ENCODE measurements around the gene PCAT7. TPM values are rescaled to one million over a fixed set of nuclear protein-coding genes. Genes with fewer than 3 reads are reported as not detected.

The PCAT7 gene
- total and polyA plus RNA-seq, 2 experiments from 2014 or later = 4.0 to 5.5 TPM

DNA sequence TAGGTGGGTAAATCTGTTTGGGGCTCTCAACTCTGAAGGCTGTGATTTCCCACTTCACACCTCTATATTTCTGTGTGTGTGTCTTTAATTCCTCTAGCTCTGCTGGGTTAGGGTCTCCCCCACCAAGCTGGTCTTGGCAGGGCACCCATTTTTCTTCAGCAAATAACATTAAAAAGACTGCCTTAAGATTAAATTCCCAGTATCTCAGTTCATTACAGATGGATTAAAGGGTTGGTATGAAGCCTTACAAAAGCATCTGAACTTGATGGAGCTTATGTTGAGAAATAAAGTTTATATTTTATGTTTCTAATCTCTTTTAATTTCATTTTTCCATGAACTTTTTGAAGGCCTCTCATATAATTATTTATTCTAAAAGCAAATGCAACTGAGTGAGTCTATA lies 11.7 kb downstream of the PCAT7 start:
- Histone ChIP-seq H3K36me3 (ENCODE audit: insufficient read depth) (0 out of 2 replicates have a peak, but pooled peaks cover 6% of the 10 kb centered on the region), H3K27ac (ENCODE audit: low read depth) (no peak overlapping the region), H3K4me3 (no peak overlapping the region), H3K4me1 (ENCODE audit: insufficient read depth) (peaks cover 9% of the 10 kb centered on the region), H3K27me3 (ENCODE audit: insufficient read depth) (no peaks in the 10 kb centered on the region), H3F3A (replicated peaks; ENCODE audit: low read depth) (no peaks in the 10 kb centered on the region), H3K79me2 (replicated peaks; ENCODE audit: insufficient read depth) (no peaks in the 10 kb centered on the region), H2AFZ (no peak overlapping the region), H3K4me2 (no peak overlapping the region), H4K20me1 (replicated peaks; ENCODE audit: insufficient read depth) (no peaks in the 10 kb centered on the region), H3K9me2 (ENCODE audit: insufficient read depth) (no peaks in the 10 kb centered on the region)
- no peak for ATAC-seq
- Mint-ChIP-seq H3K27me3 (ENCODE audit: insufficient read depth, low read depth, poor library complexity) (peaks cover 2% of the 10 kb centered on the region), H3K27ac (no peak overlapping the region), H3K9me3 (peaks cover 3% of the 10 kb centered on the region; the same call in 1 of the 3 replicates), H3K4me3 (no peak overlapping the region), H3K4me1 (peaks cover 12% of the 10 kb centered on the region), H3K36me3 (ENCODE audit: low read depth) (peaks cover 14% of the 10 kb centered on the region; the same call in 2 of the 3 replicates)
- no peak for TF ChIP-seq JUNB (IDR thresholded peaks at IDR 0.05; ENCODE audit: unreplicated experiment)
- TF ChIP-seq ZNF114 (CRISPR knock-in tag; IDR thresholded peaks at IDR 0.05) = no peak
- no peak for TF ChIP-seq ZNF331 (CRISPR knock-in tag; IDR thresholded peaks at IDR 0.05; ENCODE audit: low read depth)
- TF ChIP-seq EZH2 (IDR thresholded peaks at IDR 0.05; ENCODE audit: low read depth, unreplicated experiment) = no peak
- no peak for TF ChIP-seq EZH2phosphoT487 (IDR thresholded peaks at IDR 0.05; ENCODE audit: unreplicated experiment)
- TF ChIP-seq POLR2AphosphoS5 (IDR thresholded peaks at IDR 0.05; ENCODE audit: low read depth) = no peak
- TF ChIP-seq, protein P1, sequence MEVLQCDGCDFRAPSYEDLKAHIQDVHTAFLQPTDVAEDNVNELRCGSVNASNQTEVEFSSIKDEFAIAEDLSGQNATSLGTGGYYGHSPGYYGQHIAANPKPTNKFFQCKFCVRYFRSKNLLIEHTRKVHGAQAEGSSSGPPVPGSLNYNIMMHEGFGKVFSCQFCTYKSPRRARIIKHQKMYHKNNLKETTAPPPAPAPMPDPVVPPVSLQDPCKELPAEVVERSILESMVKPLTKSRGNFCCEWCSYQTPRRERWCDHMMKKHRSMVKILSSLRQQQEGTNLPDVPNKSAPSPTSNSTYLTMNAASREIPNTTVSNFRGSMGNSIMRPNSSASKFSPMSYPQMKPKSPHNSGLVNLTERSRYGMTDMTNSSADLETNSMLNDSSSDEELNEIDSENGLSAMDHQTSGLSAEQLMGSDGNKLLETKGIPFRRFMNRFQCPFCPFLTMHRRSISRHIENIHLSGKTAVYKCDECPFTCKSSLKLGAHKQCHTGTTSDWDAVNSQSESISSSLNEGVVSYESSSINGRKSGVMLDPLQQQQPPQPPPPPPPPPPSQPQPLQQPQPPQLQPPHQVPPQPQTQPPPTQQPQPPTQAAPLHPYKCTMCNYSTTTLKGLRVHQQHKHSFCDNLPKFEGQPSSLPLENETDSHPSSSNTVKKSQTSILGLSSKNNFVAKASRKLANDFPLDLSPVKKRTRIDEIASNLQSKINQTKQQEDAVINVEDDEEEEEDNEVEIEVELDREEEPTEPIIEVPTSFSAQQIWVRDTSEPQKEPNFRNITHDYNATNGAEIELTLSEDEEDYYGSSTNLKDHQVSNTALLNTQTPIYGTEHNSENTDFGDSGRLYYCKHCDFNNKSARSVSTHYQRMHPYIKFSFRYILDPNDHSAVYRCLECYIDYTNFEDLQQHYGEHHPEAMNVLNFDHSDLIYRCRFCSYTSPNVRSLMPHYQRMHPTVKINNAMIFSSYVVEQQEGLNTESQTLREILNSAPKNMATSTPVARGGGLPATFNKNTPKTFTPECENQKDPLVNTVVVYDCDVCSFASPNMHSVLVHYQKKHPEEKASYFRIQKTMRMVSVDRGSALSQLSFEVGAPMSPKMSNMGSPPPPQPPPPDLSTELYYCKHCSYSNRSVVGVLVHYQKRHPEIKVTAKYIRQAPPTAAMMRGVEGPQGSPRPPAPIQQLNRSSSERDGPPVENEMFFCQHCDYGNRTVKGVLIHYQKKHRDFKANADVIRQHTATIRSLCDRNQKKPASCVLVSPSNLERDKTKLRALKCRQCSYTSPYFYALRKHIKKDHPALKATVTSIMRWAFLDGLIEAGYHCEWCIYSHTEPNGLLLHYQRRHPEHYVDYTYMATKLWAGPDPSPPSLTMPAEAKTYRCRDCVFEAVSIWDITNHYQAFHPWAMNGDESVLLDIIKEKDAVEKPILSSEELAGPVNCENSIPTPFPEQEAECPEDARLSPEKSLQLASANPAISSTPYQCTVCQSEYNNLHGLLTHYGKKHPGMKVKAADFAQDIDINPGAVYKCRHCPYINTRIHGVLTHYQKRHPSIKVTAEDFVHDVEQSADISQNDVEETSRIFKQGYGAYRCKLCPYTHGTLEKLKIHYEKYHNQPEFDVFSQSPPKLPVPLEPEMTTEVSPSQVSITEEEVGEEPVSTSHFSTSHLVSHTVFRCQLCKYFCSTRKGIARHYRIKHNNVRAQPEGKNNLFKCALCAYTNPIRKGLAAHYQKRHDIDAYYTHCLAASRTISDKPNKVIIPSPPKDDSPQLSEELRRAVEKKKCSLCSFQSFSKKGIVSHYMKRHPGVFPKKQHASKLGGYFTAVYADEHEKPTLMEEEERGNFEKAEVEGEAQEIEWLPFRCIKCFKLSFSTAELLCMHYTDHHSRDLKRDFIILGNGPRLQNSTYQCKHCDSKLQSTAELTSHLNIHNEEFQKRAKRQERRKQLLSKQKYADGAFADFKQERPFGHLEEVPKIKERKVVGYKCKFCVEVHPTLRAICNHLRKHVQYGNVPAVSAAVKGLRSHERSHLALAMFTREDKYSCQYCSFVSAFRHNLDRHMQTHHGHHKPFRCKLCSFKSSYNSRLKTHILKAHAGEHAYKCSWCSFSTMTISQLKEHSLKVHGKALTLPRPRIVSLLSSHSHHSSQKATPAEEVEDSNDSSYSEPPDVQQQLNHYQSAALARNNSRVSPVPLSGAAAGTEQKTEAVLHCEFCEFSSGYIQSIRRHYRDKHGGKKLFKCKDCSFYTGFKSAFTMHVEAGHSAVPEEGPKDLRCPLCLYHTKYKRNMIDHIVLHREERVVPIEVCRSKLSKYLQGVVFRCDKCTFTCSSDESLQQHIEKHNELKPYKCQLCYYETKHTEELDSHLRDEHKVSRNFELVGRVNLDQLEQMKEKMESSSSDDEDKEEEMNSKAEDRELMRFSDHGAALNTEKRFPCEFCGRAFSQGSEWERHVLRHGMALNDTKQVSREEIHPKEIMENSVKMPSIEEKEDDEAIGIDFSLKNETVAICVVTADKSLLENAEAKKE (CRISPR knock-in tag; IDR thresholded peaks at IDR 0.05) = no peak
- no peak for TF ChIP-seq REST (IDR thresholded peaks at IDR 0.05; ENCODE audit: unreplicated experiment)
- TF ChIP-seq STAT1 (IDR thresholded peaks at IDR 0.05; ENCODE audit: unreplicated experiment) = no peak
- TF ChIP-seq CREB1 (CRISPR knock-in tag; IDR thresholded peaks at IDR 0.05; ENCODE audit: low read depth) = no peak
- TF ChIP-seq, protein P2, sequence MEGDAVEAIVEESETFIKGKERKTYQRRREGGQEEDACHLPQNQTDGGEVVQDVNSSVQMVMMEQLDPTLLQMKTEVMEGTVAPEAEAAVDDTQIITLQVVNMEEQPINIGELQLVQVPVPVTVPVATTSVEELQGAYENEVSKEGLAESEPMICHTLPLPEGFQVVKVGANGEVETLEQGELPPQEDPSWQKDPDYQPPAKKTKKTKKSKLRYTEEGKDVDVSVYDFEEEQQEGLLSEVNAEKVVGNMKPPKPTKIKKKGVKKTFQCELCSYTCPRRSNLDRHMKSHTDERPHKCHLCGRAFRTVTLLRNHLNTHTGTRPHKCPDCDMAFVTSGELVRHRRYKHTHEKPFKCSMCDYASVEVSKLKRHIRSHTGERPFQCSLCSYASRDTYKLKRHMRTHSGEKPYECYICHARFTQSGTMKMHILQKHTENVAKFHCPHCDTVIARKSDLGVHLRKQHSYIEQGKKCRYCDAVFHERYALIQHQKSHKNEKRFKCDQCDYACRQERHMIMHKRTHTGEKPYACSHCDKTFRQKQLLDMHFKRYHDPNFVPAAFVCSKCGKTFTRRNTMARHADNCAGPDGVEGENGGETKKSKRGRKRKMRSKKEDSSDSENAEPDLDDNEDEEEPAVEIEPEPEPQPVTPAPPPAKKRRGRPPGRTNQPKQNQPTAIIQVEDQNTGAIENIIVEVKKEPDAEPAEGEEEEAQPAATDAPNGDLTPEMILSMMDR (conservative IDR thresholded peaks at IDR 0.05; ENCODE audit: low read depth in 2 of 2) = no peak
- TF ChIP-seq NANOG (IDR thresholded peaks at IDR 0.05; ENCODE audit: borderline replicate concordance) = no peak
- TF ChIP-seq, protein P3, sequence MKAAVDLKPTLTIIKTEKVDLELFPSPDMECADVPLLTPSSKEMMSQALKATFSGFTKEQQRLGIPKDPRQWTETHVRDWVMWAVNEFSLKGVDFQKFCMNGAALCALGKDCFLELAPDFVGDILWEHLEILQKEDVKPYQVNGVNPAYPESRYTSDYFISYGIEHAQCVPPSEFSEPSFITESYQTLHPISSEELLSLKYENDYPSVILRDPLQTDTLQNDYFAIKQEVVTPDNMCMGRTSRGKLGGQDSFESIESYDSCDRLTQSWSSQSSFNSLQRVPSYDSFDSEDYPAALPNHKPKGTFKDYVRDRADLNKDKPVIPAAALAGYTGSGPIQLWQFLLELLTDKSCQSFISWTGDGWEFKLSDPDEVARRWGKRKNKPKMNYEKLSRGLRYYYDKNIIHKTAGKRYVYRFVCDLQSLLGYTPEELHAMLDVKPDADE (IDR thresholded peaks at IDR 0.05) = no peak
- DNase-seq (ENCODE audit: low spot score) = no peak

Data from GM23338 (cell line).